HEK293 (cell line): ENCODE measurements around the gene FBH1.
A peak's percentile ranks its signal among the peaks of the same experiment; 100 is the strongest.
"Not testable (repeated sequence)": the region's sequence is repeated elsewhere in the genome, so short reads cannot be mapped to it uniquely, and the experiment has no call there.

Experiments used
- CTCF ChIA-PET: fragments of 350-600 bp; formaldehyde crosslinking; extraction: SDS; loops from one replicate; lab custom pipeline; 2021; ENCODE audit warnings: antibody characterized with exemption; lab: Yijun Ruan, JAX
- POLR2A ChIA-PET: fragments of 300-600 bp; formaldehyde crosslinking; extraction: SDS; loops from one replicate; lab custom pipeline; 2020; ENCODE audit warnings: antibody characterized with exemption, inconsistent platforms; lab: Yijun Ruan, JAX
- H3K27ac ChIP-seq: fragments of 200-500 bp; sonication (Bioruptor generic); 2 replicates; pipeline ENCODE4 v1.5.1; 2014; ENCODE audit warnings: low read depth, low read length, control low read depth, inconsistent platforms; ENCODE audit errors: extremely low read depth
- H3K36me3 ChIP-seq, 2 experiments: fragments of 200-500 bp in 1 of 2; sonication (Bioruptor generic) in 1 of 2; 1 replicate in 1 of 2; 2 replicates in 1 of 2; pipeline ENCODE4 v1.5.1; 2014 to 2017; ENCODE audit warnings: inconsistent platforms in 2 of 2, low read length in 2 of 2; ENCODE audit not compliant: control insufficient read depth in 2 of 2, insufficient read depth in 1 of 2
- H3K4me1 ChIP-seq: fragments of 200-500 bp; sonication (Bioruptor generic); 2 replicates; pipeline ENCODE4 v1.5.1; 2014; ENCODE audit warnings: mild to moderate bottlenecking, low read length, inconsistent platforms; ENCODE audit not compliant: control insufficient read depth, insufficient read depth
- H3K4me3 ChIP-seq: 2 replicates; pipeline ENCODE4 v1.5.1; 2011; ENCODE audit warnings: low read depth, mild to moderate bottlenecking, control low read depth, low read length, moderate library complexity
- H3K9me3 ChIP-seq: fragments of 200-500 bp; sonication (Bioruptor generic); 2 replicates; pipeline ENCODE4 v1.5.1; 2014; ENCODE audit warnings: low read depth, low read length, inconsistent platforms; ENCODE audit not compliant: control insufficient read depth, insufficient read depth
- KLF1 ChIP-seq: fragments of 450-650 bp; formaldehyde crosslinking; IDR thresholded peaks from 2 replicates; pipeline ENCODE4 v1.5.1; 2016; ENCODE audit warnings: missing biosample characterization, missing genetic modification characterization
- MEIS1 ChIP-seq: sonication (generic); formaldehyde crosslinking; IDR thresholded peaks from 2 replicates; pipeline ENCODE4 v1.8.1; 2022; ENCODE audit warnings: missing genetic modification reagents, mild to moderate bottlenecking, borderline replicate concordance
- SCRT2 ChIP-seq: fragments of 450-650 bp; formaldehyde crosslinking; IDR thresholded peaks from 2 replicates; pipeline ENCODE4 v1.5.1; 2016; ENCODE audit warnings: missing biosample characterization, missing genetic modification characterization
- SP3 ChIP-seq: fragments of 450-650 bp; formaldehyde crosslinking; IDR thresholded peaks from 2 replicates; pipeline ENCODE4 v1.5.1; 2016; ENCODE audit warnings: missing biosample characterization, missing genetic modification characterization
- ZNF121 ChIP-seq: fragments of 450-650 bp; formaldehyde crosslinking; IDR thresholded peaks from 2 replicates; pipeline ENCODE4 v1.5.1; 2016; ENCODE audit warnings: missing biosample characterization, missing genetic modification characterization
- ZNF138 ChIP-seq: fragments of 450-650 bp; formaldehyde crosslinking; IDR thresholded peaks from 2 replicates; pipeline ENCODE4 v1.5.1; 2016; ENCODE audit warnings: missing biosample characterization, missing genetic modification characterization, borderline replicate concordance
- ZNF433 ChIP-seq: fragments of 450-650 bp; formaldehyde crosslinking; IDR thresholded peaks from 2 replicates; pipeline ENCODE4 v1.5.1; 2016; ENCODE audit warnings: missing biosample characterization, missing genetic modification characterization, low read depth
- ZNF521 ChIP-seq: fragments of 450-650 bp; formaldehyde crosslinking; IDR thresholded peaks from 2 replicates; pipeline ENCODE4 v1.5.1; 2017; ENCODE audit warnings: missing biosample characterization, mild to moderate bottlenecking, missing genetic modification characterization
- ZNF600 ChIP-seq: fragments of 450-650 bp; formaldehyde crosslinking; IDR thresholded peaks from 2 replicates; pipeline ENCODE4 v1.5.1; 2016; ENCODE audit warnings: missing biosample characterization, missing genetic modification characterization
- ZNF670 ChIP-seq: fragments of 450-650 bp; formaldehyde crosslinking; IDR thresholded peaks from 2 replicates; pipeline ENCODE4 v1.5.1; 2016; ENCODE audit warnings: missing biosample characterization, missing genetic modification characterization, low read depth
- ZNF792 ChIP-seq: fragments of 450-650 bp; formaldehyde crosslinking; IDR thresholded peaks from 2 replicates; pipeline ENCODE4 v1.5.1; 2016; ENCODE audit warnings: missing biosample characterization, missing genetic modification characterization
- ZSCAN16 ChIP-seq: fragments of 450-650 bp; formaldehyde crosslinking; IDR thresholded peaks from 2 replicates; pipeline ENCODE4 v1.5.1; 2016; ENCODE audit warnings: missing biosample characterization, missing genetic modification characterization
- TF ChIP-seq, protein P1 (sequence below): fragments of 450-650 bp; formaldehyde crosslinking; IDR thresholded peaks from 2 replicates; pipeline ENCODE4 v1.5.1; 2016; ENCODE audit warnings: missing biosample characterization, missing genetic modification characterization
- TF ChIP-seq, protein P2 (sequence below): fragments of 450-650 bp; formaldehyde crosslinking; IDR thresholded peaks from 2 replicates; pipeline ENCODE4 v1.5.1; 2016; ENCODE audit warnings: missing biosample characterization, missing genetic modification characterization

FBH1 gene

DNA sequence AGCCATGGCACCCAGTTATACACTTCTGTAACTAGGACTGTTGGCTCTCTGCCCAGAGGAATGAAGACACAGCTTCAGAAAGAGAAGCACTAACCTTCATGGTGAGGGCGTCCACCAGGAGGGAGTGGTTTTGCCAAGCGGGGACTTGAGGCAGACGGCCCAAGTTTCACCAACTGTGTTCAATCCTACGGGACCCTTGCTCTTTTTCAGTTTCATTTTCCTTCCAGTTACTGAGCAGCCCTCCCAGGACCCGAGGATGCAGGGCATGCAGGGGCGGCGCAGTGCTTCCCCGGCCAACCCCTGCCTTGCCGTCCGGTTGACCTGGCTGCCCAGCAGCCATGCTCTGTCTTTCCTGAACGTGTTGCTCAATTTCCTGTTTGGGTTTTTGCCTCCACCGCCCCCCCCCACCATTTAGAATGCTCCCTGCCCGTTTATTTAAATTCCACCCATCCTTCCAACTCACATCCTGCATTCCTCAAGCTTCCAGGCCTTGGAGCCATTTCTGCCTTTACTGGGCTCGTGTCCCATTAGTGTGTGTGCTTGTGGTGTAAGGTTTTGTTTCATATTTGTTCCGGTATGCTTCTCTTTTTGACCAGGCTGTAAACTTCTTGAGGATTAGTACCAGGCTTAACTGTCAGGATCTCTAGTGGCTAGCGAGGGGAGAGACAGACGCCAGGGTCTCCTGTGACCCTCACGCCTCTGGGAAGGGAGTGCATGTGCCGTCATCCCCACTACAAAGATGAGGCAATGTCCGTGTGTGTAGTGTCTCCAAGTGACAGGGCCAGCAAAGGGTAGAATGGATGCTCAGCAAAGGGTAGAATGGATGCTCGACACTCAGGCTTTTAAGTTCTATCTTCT lies 55.7 kb downstream of the FBH1 start:
- TF ChIP-seq ZNF792 (tag by site-specific recombination), result no peak
- no peak for TF ChIP-seq MEIS1 (CRISPR knock-in tag)
- TF ChIP-seq, protein P1, sequence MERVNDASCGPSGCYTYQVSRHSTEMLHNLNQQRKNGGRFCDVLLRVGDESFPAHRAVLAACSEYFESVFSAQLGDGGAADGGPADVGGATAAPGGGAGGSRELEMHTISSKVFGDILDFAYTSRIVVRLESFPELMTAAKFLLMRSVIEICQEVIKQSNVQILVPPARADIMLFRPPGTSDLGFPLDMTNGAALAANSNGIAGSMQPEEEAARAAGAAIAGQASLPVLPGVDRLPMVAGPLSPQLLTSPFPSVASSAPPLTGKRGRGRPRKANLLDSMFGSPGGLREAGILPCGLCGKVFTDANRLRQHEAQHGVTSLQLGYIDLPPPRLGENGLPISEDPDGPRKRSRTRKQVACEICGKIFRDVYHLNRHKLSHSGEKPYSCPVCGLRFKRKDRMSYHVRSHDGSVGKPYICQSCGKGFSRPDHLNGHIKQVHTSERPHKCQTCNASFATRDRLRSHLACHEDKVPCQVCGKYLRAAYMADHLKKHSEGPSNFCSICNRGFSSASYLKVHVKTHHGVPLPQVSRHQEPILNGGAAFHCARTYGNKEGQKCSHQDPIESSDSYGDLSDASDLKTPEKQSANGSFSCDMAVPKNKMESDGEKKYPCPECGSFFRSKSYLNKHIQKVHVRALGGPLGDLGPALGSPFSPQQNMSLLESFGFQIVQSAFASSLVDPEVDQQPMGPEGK (tag by site-specific recombination), result no peak
- TF ChIP-seq ZNF121, result no peak
- no peak for TF ChIP-seq SCRT2 (tag by site-specific recombination)
- TF ChIP-seq, protein P2, sequence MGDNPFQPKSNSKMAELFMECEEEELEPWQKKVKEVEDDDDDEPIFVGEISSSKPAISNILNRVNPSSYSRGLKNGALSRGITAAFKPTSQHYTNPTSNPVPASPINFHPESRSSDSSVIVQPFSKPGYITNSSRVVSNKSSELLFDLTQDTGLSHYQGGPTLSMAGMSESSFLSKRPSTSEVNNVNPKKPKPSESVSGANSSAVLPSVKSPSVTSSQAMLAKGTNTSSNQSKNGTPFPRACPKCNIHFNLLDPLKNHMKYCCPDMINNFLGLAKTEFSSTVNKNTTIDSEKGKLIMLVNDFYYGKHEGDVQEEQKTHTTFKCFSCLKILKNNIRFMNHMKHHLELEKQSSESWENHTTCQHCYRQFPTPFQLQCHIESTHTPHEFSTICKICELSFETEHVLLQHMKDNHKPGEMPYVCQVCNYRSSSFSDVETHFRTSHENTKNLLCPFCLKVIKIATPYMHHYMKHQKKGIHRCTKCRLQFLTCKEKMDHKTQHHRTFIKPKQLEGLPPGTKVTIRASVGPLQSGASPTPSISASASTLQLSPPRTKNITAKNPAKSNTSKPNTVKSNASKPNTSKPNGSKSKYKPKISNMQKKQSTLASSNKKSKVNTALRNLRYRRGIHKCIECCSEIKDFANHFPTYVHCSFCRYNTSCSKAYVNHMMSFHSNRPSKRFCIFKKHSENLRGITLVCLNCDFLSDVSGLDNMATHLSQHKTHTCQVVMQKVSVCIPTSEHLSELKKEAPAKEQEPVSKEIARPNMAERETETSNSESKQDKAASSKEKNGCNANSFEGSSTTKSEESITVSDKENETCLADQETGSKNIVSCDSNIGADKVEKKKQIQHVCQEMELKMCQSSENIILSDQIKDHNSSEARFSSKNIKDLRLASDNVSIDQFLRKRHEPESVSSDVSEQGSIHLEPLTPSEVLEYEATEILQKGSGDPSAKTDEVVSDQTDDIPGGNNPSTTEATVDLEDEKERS (tag by site-specific recombination), result no peak
- no peak for TF ChIP-seq ZSCAN16 (tag by site-specific recombination)
- TF ChIP-seq ZNF433, result no peak
- no peak for TF ChIP-seq SP3 (tag by site-specific recombination)
- TF ChIP-seq ZNF138 (tag by site-specific recombination), result no peak
- no peaks in the 10 kb centered on the region for H3K4me1 ChIP-seq
- H3K27ac ChIP-seq, result no peak overlapping the region
- no peak overlapping the region for H3K4me3 ChIP-seq
- ChIA-PET POLR2A (no interaction called here), CTCF (no interaction called here)
- no peaks in the 10 kb centered on the region for H3K36me3 ChIP-seq
- H3K9me3 ChIP-seq, result no peaks in the 10 kb centered on the region

GRCh38 chr10:5946419-5946775 lies 56.4 kb downstream of the FBH1 start:
- H3K27ac ChIP-seq, H3K36me3 ChIP-seq, H3K4me1 ChIP-seq, H3K9me3 ChIP-seq, POLR2A ChIA-PET, H3K4me3 ChIP-seq: not testable (repeated sequence)
- CTCF ChIA-PET, result interaction anchor here (0.7 kb wide), 1 partner anchor 380 kb away, joined by 3 read pairs; no protein-coding TSS in a partner anchor

- Histone ChIP-seq H3K4me1 (no peaks in the 10 kb centered on the region), H3K4me3 (no peak overlapping the region), H3K9me3 (no peaks in the 10 kb centered on the region), H3K27ac (no peak overlapping the region), H3K36me3 (no peaks in the 10 kb centered on the region)
- CTCF ChIA-PET, result interaction anchor here (0.7 kb wide), 1 partner anchor 379 kb away, joined by 3 read pairs; no protein-coding TSS in a partner anchor
- TF ChIP-seq ZNF670 (tag by site-specific recombination) (no peak), ZNF600 (tag by site-specific recombination) (0 out of 2 replicates have a peak, but pooled peaks have one; percentile 34), KLF1 (tag by site-specific recombination) (no peak), ZNF521 (no peak)
- POLR2A ChIA-PET, result interaction anchor here (0.6 kb wide), 1 partner anchor 64 kb away, joined by 3 read pairs; no protein-coding TSS in a partner anchor
These were observed 56.7 kb downstream of the FBH1 start for GRCh38 chr10:5946786-5947185.
